Keratinocyte (primary cell): ENCODE data around the gene PEAK3. TPM values are rescaled to one million over a fixed set of nuclear protein-coding genes. Genes with fewer than 3 reads are reported as not detected.

ENCODE experiments used
- DNase-seq: peaks from one replicate; pipeline ENCODE4 v3.0.0-alpha.2; 2011; ENCODE audit warnings: low read depth, missing footprints, low spot score
- FAIRE-seq: peaks from 2 replicates; lab custom pipeline; 2011; peaks lifted over from hg19 to GRCh38; lab: Jason Lieb, UNC
- H2AFZ ChIP-seq: 2 replicates; pipeline ENCODE4 v1.6.0; 2012; ENCODE audit warnings: low read length, control low read depth, inconsistent platforms; ENCODE audit not compliant: control insufficient read depth
- H3K27ac ChIP-seq: 2 replicates; pipeline ENCODE4 v1.5.1; 2011; ENCODE audit warnings: low read length; ENCODE audit not compliant: control insufficient read depth, insufficient read depth
- H3K27me3 ChIP-seq: 3 replicates; pipeline ENCODE4 v1.6.0; 2011; ENCODE audit warnings: low read length; ENCODE audit not compliant: control insufficient read depth, insufficient read depth; ENCODE audit errors: extremely low read depth
- H3K36me3 ChIP-seq, 2 experiments: 2 replicates in 1 of 2; 3 replicates in 1 of 2; pipeline ENCODE4 v1.5.1; 2011; ENCODE audit warnings: low read length in 2 of 2, mild to moderate bottlenecking in 1 of 2; ENCODE audit not compliant: control insufficient read depth in 2 of 2, insufficient read depth in 2 of 2; ENCODE audit errors: extremely low read depth in 1 of 2
- H3K4me1 ChIP-seq: 3 replicates; pipeline ENCODE4 v1.5.1; 2011; ENCODE audit warnings: low read length; ENCODE audit not compliant: control insufficient read depth, insufficient read depth; ENCODE audit errors: extremely low read depth
- H3K4me2 ChIP-seq: 3 replicates; pipeline ENCODE4 v1.6.0; 2011; ENCODE audit warnings: low read depth, low read length; ENCODE audit not compliant: control insufficient read depth, insufficient read depth; ENCODE audit errors: extremely low read depth
- H3K4me3 ChIP-seq, 3 experiments: fragments of 200-600 bp in 1 of 3; sonication (generic) in 1 of 3; 2 replicates in 2 of 3; 3 replicates in 1 of 3; pipeline ENCODE4 v1.5.1; 2011 to 2016; ENCODE audit warnings: low read length in 3 of 3, mild to moderate bottlenecking in 3 of 3, control low read depth in 2 of 3, inconsistent platforms in 1 of 3, low read depth in 1 of 3, mixed read lengths in 1 of 3, mixed run types in 1 of 3, moderate library complexity in 1 of 3; ENCODE audit not compliant: control insufficient read depth in 2 of 3, insufficient read depth in 2 of 3; ENCODE audit errors: extremely low read depth in 1 of 3
- H3K79me2 ChIP-seq: 2 replicates; pipeline ENCODE4 v1.6.0; 2012; ENCODE audit warnings: low read length; ENCODE audit not compliant: control insufficient read depth, insufficient read depth
- H3K9ac ChIP-seq: 3 replicates; pipeline ENCODE4 v1.6.0; 2011; ENCODE audit warnings: low read length; ENCODE audit not compliant: control insufficient read depth, insufficient read depth; ENCODE audit errors: extremely low read depth
- H3K9me1 ChIP-seq: 3 replicates; pipeline ENCODE4 v1.6.0; 2011; ENCODE audit warnings: low read length; ENCODE audit not compliant: control insufficient read depth, insufficient read depth; ENCODE audit errors: extremely low read depth
- H3K9me3 ChIP-seq: 2 replicates; pipeline ENCODE4 v1.5.1; 2012; ENCODE audit warnings: low read depth, low read length; ENCODE audit not compliant: control insufficient read depth
- H4K20me1 ChIP-seq: 3 replicates; pipeline ENCODE4 v1.6.0; 2011; ENCODE audit warnings: low read length; ENCODE audit not compliant: control insufficient read depth, insufficient read depth; ENCODE audit errors: extremely low read depth
- EZH2 ChIP-seq: IDR thresholded peaks from one replicate; pipeline ENCODE4 v1.6.1; 2012; ENCODE audit warnings: inconsistent platforms, mild to moderate bottlenecking, low read length, moderate library complexity
- dilution Hi-C: fragments of 300-500 bp; cut with MboI; formaldehyde crosslinking; loops from one replicate; pipeline ENCODE4 v1.7.0; 2020; ENCODE audit warnings: low sequenced_read_pairs; ENCODE audit not compliant: extremely low pct_ligation_motif_present
- polyA plus RNA-seq, 5 experiments: library from polyadenylated mRNA; depleted of rRNA in 3 of 5; stranded (reverse) in 3 of 5; stranded (forward) in 1 of 5; unstranded in 1 of 5; fragments of >200 nt; gene quantifications; 1 replicate in 1 of 5; 2 replicates in 3 of 5; 3 replicates in 1 of 5; pipeline versions ENCODE4 v1.2.1 to v1.2.3, GENCODE V29; 2011 to 2012; ENCODE audit warnings: missing spikeins in 2 of 5, low read depth in 1 of 5, low replicate concordance in 1 of 5
- TF ChIP-seq, protein P1 (sequence below), 3 experiments: IDR thresholded peaks in 1 of 3; conservative IDR thresholded peaks in 1 of 3; optimal IDR thresholded peaks in 1 of 3; 2 replicates in 2 of 3; 3 replicates in 1 of 3; pipeline versions ENCODE3 to v1.5.1; 2011; ENCODE audit warnings: low read length in 3 of 3, mild to moderate bottlenecking in 3 of 3, moderate library complexity in 2 of 3, control low read depth in 1 of 3, inconsistent platforms in 1 of 3; ENCODE audit not compliant: insufficient read depth in 2 of 3; ENCODE audit errors: extremely low read depth in 1 of 3

The PEAK3 gene
- polyA plus RNA-seq, 1 donor (not counting 4 experiments of a cell fraction or from before 2014, with no cell fraction given) = not detected

DNA sequence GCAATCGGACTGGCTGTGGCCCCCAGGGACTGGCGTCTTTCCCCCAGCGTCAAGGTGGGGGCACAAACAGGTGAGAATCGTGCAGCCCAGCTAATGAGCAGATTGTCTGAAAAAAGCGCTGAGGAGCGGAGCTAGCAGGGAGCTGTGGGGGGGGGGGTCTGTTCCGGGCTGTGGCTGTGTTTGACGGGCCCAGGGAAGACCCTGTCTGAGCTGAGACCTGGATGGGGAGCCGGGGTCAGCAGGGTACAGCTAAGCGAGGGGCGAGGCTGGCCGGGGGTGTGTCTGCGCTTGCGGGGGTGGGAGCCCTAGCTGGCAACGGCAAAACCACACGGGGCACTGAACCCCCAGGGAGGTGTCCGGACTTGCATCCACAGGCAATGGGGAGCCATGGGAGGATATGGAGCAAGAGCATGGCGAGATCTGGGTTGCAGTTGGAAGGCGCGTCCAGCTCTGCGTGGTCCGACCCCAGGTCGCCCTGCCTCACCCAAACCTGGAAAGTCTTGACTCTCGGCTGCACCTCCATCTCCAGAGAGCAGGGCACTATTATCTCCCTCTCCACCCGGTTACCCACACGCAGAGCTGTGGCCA is 21.3 kb upstream of the PEAK3 start:
- Histone ChIP-seq H2AFZ (no peak overlapping the region), H3K4me3 (no peak overlapping the region), H3K27ac (no peak overlapping the region), H3K27me3 (peaks cover 56% of the 10 kb centered on the region), H3K4me1 (no peaks in the 10 kb centered on the region), H3K79me2 (no peaks in the 10 kb centered on the region), H3K4me2 (no peak overlapping the region), H3K9me1 (no peaks in the 10 kb centered on the region), H3K36me3 (no peaks in the 10 kb centered on the region), H4K20me1 (no peaks in the 10 kb centered on the region), H3K9ac (no peak overlapping the region), H3K9me3 (no peaks in the 10 kb centered on the region)
- dilution Hi-C loops = no loop called here
- TF ChIP-seq EZH2 = no peak
- TF ChIP-seq, protein P1, sequence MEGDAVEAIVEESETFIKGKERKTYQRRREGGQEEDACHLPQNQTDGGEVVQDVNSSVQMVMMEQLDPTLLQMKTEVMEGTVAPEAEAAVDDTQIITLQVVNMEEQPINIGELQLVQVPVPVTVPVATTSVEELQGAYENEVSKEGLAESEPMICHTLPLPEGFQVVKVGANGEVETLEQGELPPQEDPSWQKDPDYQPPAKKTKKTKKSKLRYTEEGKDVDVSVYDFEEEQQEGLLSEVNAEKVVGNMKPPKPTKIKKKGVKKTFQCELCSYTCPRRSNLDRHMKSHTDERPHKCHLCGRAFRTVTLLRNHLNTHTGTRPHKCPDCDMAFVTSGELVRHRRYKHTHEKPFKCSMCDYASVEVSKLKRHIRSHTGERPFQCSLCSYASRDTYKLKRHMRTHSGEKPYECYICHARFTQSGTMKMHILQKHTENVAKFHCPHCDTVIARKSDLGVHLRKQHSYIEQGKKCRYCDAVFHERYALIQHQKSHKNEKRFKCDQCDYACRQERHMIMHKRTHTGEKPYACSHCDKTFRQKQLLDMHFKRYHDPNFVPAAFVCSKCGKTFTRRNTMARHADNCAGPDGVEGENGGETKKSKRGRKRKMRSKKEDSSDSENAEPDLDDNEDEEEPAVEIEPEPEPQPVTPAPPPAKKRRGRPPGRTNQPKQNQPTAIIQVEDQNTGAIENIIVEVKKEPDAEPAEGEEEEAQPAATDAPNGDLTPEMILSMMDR (optimal IDR thresholded peaks at IDR 0.05 in 1 of 3, IDR thresholded peaks at IDR 0.05 in 1 of 3, conservative IDR thresholded peaks at IDR 0.05 in 1 of 3; ENCODE audit: extremely low read depth in 1 of 3, insufficient read depth in 2 of 3, low read length in 3 of 3) = no peak
- no peak for DNase-seq
- no peak for FAIRE-seq

DNA sequence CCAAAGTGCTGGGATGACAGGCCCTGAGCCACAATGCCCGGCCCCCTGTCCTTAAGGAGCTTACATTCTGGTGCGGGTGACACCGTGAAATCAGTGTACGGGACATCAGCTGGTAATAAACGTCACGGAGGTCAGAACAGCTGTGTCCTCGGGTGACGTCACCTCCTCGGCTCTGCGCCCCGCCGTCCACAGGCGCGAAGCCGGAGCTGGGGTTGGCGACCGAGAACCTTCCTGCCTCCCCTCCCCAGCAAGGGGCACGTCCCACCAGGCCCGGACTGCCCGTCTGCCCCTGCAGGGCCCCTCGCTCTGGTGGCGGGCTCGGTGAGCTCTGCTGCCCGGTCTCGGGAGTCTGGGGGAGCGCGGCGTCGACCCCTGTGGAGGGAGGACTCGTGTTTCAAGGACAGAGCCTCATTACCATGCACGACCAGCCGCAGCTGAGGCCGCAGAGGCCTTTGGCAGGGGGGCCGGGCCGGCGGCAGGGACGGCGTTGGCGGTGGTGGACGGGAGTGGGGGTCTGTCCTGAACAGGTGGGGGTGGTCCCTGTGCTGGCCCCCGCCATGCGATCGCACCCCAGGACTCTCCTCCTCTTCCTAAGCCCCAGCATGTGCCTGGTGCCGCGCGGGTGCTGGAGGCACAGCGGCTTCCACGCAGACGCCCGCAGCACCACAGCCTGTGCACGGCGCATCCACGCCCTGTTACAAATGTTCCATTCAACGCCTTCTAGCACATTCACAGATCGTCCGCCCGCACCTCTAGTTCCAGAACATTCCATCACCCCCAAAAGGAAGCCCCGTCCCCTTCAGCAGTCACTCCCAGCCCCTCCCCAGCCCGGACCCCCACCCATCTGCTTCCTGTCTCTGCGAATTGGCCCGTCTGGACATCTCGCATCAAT is 20.6 kb upstream of the PEAK3 start:
- dilution Hi-C loops = no loop called here
- H3K4me2 ChIP-seq = no peak overlapping the region
- TF ChIP-seq, protein P1 (optimal IDR thresholded peaks at IDR 0.05 in 1 of 3, IDR thresholded peaks at IDR 0.05 in 1 of 3, conservative IDR thresholded peaks at IDR 0.05 in 1 of 3; ENCODE audit: extremely low read depth in 1 of 3, insufficient read depth in 2 of 3, low read length in 3 of 3) = no peak
- peak; percentile 79 for TF ChIP-seq EZH2
- no peak overlapping the region for H3K4me3 ChIP-seq
- no peaks in the 10 kb centered on the region for H4K20me1 ChIP-seq
- H3K36me3 ChIP-seq = no peaks in the 10 kb centered on the region
- no peaks in the 10 kb centered on the region for H3K79me2 ChIP-seq
- H3K27me3 ChIP-seq = peaks cover 51% of the 10 kb centered on the region
- H3K9ac ChIP-seq = no peak overlapping the region
- DNase-seq = no peak
- H3K9me3 ChIP-seq = no peaks in the 10 kb centered on the region
- no peaks in the 10 kb centered on the region for H3K9me1 ChIP-seq
- no peak overlapping the region for H3K27ac ChIP-seq
- no peak overlapping the region for H2AFZ ChIP-seq
- H3K4me1 ChIP-seq = no peaks in the 10 kb centered on the region
- no peak for FAIRE-seq
